ENCODE data around the gene GCM1.

DNA sequence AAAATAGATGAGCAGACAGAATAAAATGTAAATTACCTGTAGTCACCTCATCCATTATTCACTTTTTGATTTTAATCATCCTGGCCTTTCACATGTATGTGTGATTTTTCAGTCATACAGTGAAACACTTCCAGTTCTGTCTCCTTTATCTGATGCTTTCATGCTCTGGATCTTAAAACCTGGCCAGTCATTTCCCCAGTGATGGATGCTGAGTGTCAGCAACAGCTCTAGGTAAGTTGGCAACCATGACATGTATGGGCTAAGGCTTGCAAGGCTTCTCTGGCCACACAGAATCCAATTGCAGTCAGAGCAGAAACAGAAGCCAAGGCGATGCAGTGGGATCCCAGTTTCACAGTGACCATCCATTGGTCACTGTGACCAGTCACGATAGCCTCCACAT lies 47.6 kb downstream of the GCM1 start:
- no peak for TF ChIP-seq POLR2A (IDR thresholded peaks at IDR 0.05)
- no peak for TF ChIP-seq CTCF (IDR thresholded peaks at IDR 0.05)

All from Peyer's patch (tissue), 4 donors.